Measurements from ENCODE around the gene GAB3.

GRCh38 chrX:154751669-154752271 lies 893 bp upstream of the GAB3 start:
- TF ChIP-seq, protein P1, sequence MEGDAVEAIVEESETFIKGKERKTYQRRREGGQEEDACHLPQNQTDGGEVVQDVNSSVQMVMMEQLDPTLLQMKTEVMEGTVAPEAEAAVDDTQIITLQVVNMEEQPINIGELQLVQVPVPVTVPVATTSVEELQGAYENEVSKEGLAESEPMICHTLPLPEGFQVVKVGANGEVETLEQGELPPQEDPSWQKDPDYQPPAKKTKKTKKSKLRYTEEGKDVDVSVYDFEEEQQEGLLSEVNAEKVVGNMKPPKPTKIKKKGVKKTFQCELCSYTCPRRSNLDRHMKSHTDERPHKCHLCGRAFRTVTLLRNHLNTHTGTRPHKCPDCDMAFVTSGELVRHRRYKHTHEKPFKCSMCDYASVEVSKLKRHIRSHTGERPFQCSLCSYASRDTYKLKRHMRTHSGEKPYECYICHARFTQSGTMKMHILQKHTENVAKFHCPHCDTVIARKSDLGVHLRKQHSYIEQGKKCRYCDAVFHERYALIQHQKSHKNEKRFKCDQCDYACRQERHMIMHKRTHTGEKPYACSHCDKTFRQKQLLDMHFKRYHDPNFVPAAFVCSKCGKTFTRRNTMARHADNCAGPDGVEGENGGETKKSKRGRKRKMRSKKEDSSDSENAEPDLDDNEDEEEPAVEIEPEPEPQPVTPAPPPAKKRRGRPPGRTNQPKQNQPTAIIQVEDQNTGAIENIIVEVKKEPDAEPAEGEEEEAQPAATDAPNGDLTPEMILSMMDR (conservative IDR thresholded peaks at IDR 0.05; ENCODE audit: low read length): no peak
- TF ChIP-seq EZH2phosphoT487 (IDR thresholded peaks at IDR 0.05; ENCODE audit: borderline replicate concordance): no peak

All from Loucy (cell line).